Measurements from ENCODE around the gene CHRNB4. TPM values are rescaled to one million over a fixed set of nuclear protein-coding genes. Genes with fewer than 3 reads are reported as not detected.

Gene CHRNB4
- polyA plus RNA-seq, 2 of the 4 experiments (the other 2 are of a cell fraction) = 0.53 to 3.2 TPM

DNA sequence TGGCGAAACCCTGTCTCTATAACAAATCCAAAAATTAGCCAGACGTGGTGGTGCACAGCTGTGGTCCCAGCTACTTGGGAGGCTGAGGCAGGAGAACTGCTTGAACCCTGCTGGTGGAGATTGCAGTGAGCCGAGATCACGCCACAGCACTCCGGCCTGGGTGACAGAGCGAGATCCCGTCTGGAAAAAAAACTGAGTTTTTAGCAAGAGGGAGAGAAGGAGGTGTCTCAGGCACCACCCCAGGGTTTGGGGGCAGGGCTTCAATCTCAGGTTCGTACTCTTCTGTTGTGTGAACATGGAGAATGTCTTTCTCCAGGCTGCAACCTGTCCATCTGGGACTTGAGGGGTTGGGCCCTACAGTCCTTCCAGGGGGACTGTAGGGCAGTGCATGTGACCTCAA lies 22.9 kb downstream of the CHRNB4 start:
- H3K9me3 ChIP-seq = no peaks in the 10 kb centered on the region
- ATAC-seq (peak in 1 of 2 experiments; percentile 2; a peak in 2 of 6 replicates), DNase-seq (ENCODE audit: low read depth in 1 of 2, low spot score in 1 of 2) (no peak), FAIRE-seq (no peak)
- no peak overlapping the region for H3K4me3 ChIP-seq
- H3K4me1 ChIP-seq = peaks cover 14% of the 10 kb centered on the region; the same call in 2 of the 3 replicates
- H3K4me2 ChIP-seq = no peak overlapping the region; the same call in 2 of the 3 replicates
- WGBS (ENCODE audit: missing lambda C conversion rate) = 64% methylated on average over 8 of the region's 8 CpGs
- POLR2A ChIA-PET = no interaction called here
- no peak overlapping the region for H3K27ac ChIP-seq
- CTCF ChIA-PET = interaction anchor here (0.6 to 19.2 kb wide), 21 partner anchors 9 to 314 kb away, joined by 3 to 256 read pairs (median 4); partner anchors contain the start of genes CHRNA5 and CHRNB4
- TF ChIP-seq, protein P1, sequence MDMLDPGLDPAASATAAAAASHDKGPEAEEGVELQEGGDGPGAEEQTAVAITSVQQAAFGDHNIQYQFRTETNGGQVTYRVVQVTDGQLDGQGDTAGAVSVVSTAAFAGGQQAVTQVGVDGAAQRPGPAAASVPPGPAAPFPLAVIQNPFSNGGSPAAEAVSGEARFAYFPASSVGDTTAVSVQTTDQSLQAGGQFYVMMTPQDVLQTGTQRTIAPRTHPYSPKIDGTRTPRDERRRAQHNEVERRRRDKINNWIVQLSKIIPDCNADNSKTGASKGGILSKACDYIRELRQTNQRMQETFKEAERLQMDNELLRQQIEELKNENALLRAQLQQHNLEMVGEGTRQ (IDR thresholded peaks at IDR 0.05) = no peak
- TF ChIP-seq, protein P2, sequence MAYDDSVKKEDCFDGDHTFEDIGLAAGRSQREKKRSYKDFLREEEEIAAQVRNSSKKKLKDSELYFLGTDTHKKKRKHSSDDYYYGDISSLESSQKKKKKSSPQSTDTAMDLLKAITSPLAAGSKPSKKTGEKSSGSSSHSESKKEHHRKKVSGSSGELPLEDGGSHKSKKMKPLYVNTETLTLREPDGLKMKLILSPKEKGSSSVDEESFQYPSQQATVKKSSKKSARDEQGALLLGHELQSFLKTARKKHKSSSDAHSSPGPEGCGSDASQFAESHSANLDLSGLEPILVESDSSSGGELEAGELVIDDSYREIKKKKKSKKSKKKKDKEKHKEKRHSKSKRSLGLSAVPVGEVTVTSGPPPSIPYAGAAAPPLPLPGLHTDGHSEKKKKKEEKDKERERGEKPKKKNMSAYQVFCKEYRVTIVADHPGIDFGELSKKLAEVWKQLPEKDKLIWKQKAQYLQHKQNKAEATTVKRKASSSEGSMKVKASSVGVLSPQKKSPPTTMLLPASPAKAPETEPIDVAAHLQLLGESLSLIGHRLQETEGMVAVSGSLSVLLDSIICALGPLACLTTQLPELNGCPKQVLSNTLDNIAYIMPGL (CRISPR knock-in tag; IDR thresholded peaks at IDR 0.05; ENCODE audit: borderline replicate concordance) = no peak
- TF ChIP-seq TP53 (CRISPR knock-in tag; IDR thresholded peaks at IDR 0.05) (no peak), EHF (CRISPR knock-in tag; IDR thresholded peaks at IDR 0.05) (no peak), KDM1A (IDR thresholded peaks at IDR 0.05; ENCODE audit: low read depth) (no peak), ZSCAN20 (CRISPR knock-in tag; IDR thresholded peaks at IDR 0.05) (no peak), RCOR1 (IDR thresholded peaks at IDR 0.05; ENCODE audit: low read depth, low read length) (no peak), MYC (IDR thresholded peaks at IDR 0.05; ENCODE audit: borderline replicate concordance, low read length) (no peak), HOXB13 (CRISPR knock-in tag; IDR thresholded peaks at IDR 0.05; ENCODE audit: low read depth) (no peak), HEYL (CRISPR knock-in tag; IDR thresholded peaks at IDR 0.05) (no peak), PHF8 (IDR thresholded peaks at IDR 0.05; ENCODE audit: borderline replicate concordance, low read depth) (no peak), FOSL2 (IDR thresholded peaks at IDR 0.05) (no peak), FOSL2 (CRISPR knock-in tag; IDR thresholded peaks at IDR 0.05) (no peak), RNF2 (IDR thresholded peaks at IDR 0.05; ENCODE audit: borderline replicate concordance, low read depth) (no peak)
- TF ChIP-seq, protein P3, sequence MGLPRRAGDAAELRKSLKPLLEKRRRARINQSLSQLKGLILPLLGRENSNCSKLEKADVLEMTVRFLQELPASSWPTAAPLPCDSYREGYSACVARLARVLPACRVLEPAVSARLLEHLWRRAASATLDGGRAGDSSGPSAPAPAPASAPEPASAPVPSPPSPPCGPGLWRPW (IDR thresholded peaks at IDR 0.05) = no peak

DNA sequence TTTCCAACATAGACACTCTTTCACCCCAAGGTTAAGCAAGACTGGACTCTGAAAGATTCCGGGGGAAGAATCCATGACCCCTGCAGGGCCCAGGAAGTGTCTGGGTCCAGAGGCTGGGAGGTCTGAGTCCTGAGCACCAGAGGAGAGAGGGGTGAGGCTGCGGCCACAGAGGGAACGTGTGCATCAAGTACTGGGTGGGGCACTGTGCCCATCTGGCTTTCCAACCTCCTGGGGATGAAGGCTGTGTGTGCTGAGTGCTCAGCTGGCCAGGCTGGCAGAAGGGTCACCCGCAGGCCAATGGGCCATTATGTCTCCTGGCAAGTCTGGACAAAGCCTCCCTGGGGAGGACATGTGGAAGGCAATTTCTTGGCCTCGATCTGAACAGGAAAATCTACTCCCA lies 23.5 kb downstream of the CHRNB4 start:
- no peak for FAIRE-seq
- CTCF ChIA-PET = interaction anchor here (0.6 to 19.2 kb wide), 17 partner anchors 9 to 692 kb away, joined by 3 to 256 read pairs (median 4); partner anchors contain the start of genes CHRNA5 and CHRNB4

More for the DNA sequence above, 23.5 kb downstream of the CHRNB4 start:
- no peak overlapping the region for H3K4me2 ChIP-seq
- H3K27ac ChIP-seq = no peak overlapping the region
- TF ChIP-seq ESRRA (IDR thresholded peaks at IDR 0.05; ENCODE audit: borderline replicate concordance, low read length) = no peak
- TF ChIP-seq, protein P4, sequence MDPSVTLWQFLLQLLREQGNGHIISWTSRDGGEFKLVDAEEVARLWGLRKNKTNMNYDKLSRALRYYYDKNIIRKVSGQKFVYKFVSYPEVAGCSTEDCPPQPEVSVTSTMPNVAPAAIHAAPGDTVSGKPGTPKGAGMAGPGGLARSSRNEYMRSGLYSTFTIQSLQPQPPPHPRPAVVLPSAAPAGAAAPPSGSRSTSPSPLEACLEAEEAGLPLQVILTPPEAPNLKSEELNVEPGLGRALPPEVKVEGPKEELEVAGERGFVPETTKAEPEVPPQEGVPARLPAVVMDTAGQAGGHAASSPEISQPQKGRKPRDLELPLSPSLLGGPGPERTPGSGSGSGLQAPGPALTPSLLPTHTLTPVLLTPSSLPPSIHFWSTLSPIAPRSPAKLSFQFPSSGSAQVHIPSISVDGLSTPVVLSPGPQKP (IDR thresholded peaks at IDR 0.05; ENCODE audit: low read depth, low read length) = no peak
- no peak for TF ChIP-seq POLR2AphosphoS2 (conservative IDR thresholded peaks at IDR 0.05; ENCODE audit: low read length)
- TF ChIP-seq CHD4 (IDR thresholded peaks at IDR 0.05; ENCODE audit: borderline replicate concordance) = no peak
- TF ChIP-seq KDM1A (IDR thresholded peaks at IDR 0.05; ENCODE audit: low read depth) = no peak
- TF ChIP-seq ZSCAN20 (CRISPR knock-in tag; IDR thresholded peaks at IDR 0.05) = no peak
- TF ChIP-seq, protein P5, sequence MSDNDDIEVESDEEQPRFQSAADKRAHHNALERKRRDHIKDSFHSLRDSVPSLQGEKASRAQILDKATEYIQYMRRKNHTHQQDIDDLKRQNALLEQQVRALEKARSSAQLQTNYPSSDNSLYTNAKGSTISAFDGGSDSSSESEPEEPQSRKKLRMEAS (IDR thresholded peaks at IDR 0.05) = no peak
- no peak for TF ChIP-seq MYC (IDR thresholded peaks at IDR 0.05; ENCODE audit: borderline replicate concordance, low read length)
- no peak for TF ChIP-seq HOXB13 (CRISPR knock-in tag; IDR thresholded peaks at IDR 0.05; ENCODE audit: low read depth)
- no peak for TF ChIP-seq FOSB (CRISPR knock-in tag; IDR thresholded peaks at IDR 0.05)
- TF ChIP-seq MAZ (IDR thresholded peaks at IDR 0.05; ENCODE audit: borderline replicate concordance, low read depth, low read length) = no peak
- TF ChIP-seq JUNB (IDR thresholded peaks at IDR 0.05) = no peak
- no peak for TF ChIP-seq NFE2L2 (conservative IDR thresholded peaks at IDR 0.05; ENCODE audit: low read length)
- TF ChIP-seq, protein P6, sequence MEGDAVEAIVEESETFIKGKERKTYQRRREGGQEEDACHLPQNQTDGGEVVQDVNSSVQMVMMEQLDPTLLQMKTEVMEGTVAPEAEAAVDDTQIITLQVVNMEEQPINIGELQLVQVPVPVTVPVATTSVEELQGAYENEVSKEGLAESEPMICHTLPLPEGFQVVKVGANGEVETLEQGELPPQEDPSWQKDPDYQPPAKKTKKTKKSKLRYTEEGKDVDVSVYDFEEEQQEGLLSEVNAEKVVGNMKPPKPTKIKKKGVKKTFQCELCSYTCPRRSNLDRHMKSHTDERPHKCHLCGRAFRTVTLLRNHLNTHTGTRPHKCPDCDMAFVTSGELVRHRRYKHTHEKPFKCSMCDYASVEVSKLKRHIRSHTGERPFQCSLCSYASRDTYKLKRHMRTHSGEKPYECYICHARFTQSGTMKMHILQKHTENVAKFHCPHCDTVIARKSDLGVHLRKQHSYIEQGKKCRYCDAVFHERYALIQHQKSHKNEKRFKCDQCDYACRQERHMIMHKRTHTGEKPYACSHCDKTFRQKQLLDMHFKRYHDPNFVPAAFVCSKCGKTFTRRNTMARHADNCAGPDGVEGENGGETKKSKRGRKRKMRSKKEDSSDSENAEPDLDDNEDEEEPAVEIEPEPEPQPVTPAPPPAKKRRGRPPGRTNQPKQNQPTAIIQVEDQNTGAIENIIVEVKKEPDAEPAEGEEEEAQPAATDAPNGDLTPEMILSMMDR (IDR thresholded peaks at IDR 0.05) = no peak
- TF ChIP-seq, protein P7, sequence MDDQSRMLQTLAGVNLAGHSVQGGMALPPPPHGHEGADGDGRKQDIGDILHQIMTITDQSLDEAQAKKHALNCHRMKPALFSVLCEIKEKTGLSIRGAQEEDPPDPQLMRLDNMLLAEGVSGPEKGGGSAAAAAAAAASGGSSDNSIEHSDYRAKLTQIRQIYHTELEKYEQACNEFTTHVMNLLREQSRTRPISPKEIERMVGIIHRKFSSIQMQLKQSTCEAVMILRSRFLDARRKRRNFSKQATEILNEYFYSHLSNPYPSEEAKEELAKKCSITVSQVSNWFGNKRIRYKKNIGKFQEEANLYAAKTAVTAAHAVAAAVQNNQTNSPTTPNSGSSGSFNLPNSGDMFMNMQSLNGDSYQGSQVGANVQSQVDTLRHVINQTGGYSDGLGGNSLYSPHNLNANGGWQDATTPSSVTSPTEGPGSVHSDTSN (IDR thresholded peaks at IDR 0.05) = no peak
- TF ChIP-seq ZFP36 (IDR thresholded peaks at IDR 0.05; ENCODE audit: borderline replicate concordance, partially characterized antibody) = no peak
- no peak for TF ChIP-seq CHD2 (IDR thresholded peaks at IDR 0.05; ENCODE audit: low read length, partially characterized antibody)
- TF ChIP-seq, protein P8, sequence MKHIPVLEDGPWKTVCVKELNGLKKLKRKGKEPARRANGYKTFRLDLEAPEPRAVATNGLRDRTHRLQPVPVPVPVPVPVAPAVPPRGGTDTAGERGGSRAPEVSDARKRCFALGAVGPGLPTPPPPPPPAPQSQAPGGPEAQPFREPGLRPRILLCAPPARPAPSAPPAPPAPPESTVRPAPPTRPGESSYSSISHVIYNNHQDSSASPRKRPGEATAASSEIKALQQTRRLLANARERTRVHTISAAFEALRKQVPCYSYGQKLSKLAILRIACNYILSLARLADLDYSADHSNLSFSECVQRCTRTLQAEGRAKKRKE (CRISPR knock-in tag; IDR thresholded peaks at IDR 0.05; ENCODE audit: low read depth) = no peak
- TF ChIP-seq CEBPB (IDR thresholded peaks at IDR 0.05) = no peak
- ATAC-seq (no peak), DNase-seq (ENCODE audit: low read depth in 1 of 2, low spot score in 1 of 2) (no peak)
- H3K4me1 ChIP-seq = peaks cover 14% of the 10 kb centered on the region; the same call in 2 of the 3 replicates
- no peaks in the 10 kb centered on the region for H3K9me3 ChIP-seq
- H3K4me3 ChIP-seq = no peak overlapping the region
- WGBS (ENCODE audit: missing lambda C conversion rate) = 43% methylated on average over 5 of the region's 5 CpGs
- POLR2A ChIA-PET = no interaction called here
